NT2/D1 (cell line): ENCODE data around the gene TRABD.

Experiments
- DNase-seq: peaks from one replicate; pipeline ENCODE4 v3.0.0-alpha.2; 2011; ENCODE audit warnings: low read depth, low spot score
- H3K27me3 ChIP-seq: 2 replicates; pipeline ENCODE4 v1.6.0; 2011; ENCODE audit warnings: mild to moderate bottlenecking; ENCODE audit not compliant: insufficient read length, insufficient read depth
- H3K36me3 ChIP-seq: 2 replicates; pipeline ENCODE4 v1.6.1; 2011; ENCODE audit warnings: mild to moderate bottlenecking, low read length, mixed read lengths; ENCODE audit not compliant: insufficient read depth, insufficient read length
- H3K4me1 ChIP-seq: 2 replicates; pipeline ENCODE4 v1.5.1; 2011; ENCODE audit not compliant: insufficient read depth, insufficient read length
- H3K4me3 ChIP-seq: 2 replicates; pipeline ENCODE4 v1.5.1; 2011; ENCODE audit warnings: low read depth; ENCODE audit not compliant: insufficient read length
- H3K9ac ChIP-seq: 2 replicates; pipeline ENCODE4 v1.6.0; 2011; ENCODE audit warnings: low read depth; ENCODE audit not compliant: insufficient read length
- H3K9me3 ChIP-seq: 2 replicates; pipeline ENCODE4 v1.5.1; 2011; ENCODE audit warnings: mild to moderate bottlenecking, low read length; ENCODE audit not compliant: insufficient read depth
- SUZ12 ChIP-seq: IDR thresholded peaks from 2 replicates; pipeline ENCODE4 v1.6.1; 2011; ENCODE audit not compliant: insufficient read length, insufficient read depth; ENCODE audit errors: extremely low read depth
- YY1 ChIP-seq: IDR thresholded peaks from 2 replicates; pipeline ENCODE4 v1.6.1; 2011; ENCODE audit not compliant: insufficient read length, insufficient read depth
- ZNF274 ChIP-seq: IDR thresholded peaks from 2 replicates; pipeline ENCODE4 v1.6.1; 2011; ENCODE audit warnings: mild to moderate bottlenecking, low read depth, low read length

Gene TRABD

DNA sequence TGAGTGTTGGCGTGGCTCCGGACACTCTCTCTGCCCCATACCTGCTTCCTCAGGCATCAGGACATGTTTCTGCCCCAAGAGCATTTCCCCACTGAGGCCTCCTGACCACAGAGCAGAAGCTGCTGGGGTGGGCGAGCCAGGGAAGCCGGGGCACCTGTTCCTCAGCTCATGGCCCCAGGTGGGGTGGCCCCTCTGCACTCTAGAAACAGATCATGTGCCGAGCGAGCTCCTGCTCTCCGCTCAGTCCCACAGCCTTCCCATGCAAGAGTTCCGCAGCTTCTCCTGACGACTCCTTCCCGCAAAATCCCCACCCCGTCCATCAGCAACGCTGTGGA, 37.6 kb upstream of the TRABD start:
- no peaks in the 10 kb centered on the region for H3K9me3 ChIP-seq
- H3K9ac ChIP-seq: no peak overlapping the region
- no peak overlapping the region for H3K4me3 ChIP-seq
- H3K36me3 ChIP-seq: no peaks in the 10 kb centered on the region
- H3K4me1 ChIP-seq: peaks cover 10% of the 10 kb centered on the region
- no peaks in the 10 kb centered on the region for H3K27me3 ChIP-seq
- DNase-seq: no peak
- no peak for TF ChIP-seq SUZ12
- no peak for TF ChIP-seq ZNF274
- TF ChIP-seq YY1: no peak

- H3K9ac ChIP-seq: no peak overlapping the region
- H3K27me3 ChIP-seq: no peaks in the 10 kb centered on the region
- H3K36me3 ChIP-seq: no peaks in the 10 kb centered on the region
- H3K4me1 ChIP-seq: peaks cover 10% of the 10 kb centered on the region
- TF ChIP-seq SUZ12 (no peak), ZNF274 (no peak), YY1 (no peak)
- H3K4me3 ChIP-seq: no peak overlapping the region
- DNase-seq: peak; percentile 35
- no peaks in the 10 kb centered on the region for H3K9me3 ChIP-seq
Measured at GRCh38 chr22:50148991-50149721, 36.6 kb upstream of the TRABD start.

GRCh38 chr22:50150161-50151129, 35.3 kb upstream of the TRABD start:
- H3K36me3 ChIP-seq: no peaks in the 10 kb centered on the region
- no peak for TF ChIP-seq SUZ12
- TF ChIP-seq YY1: no peak
- no peak for TF ChIP-seq ZNF274
- DNase-seq: no peak
- H3K4me1 ChIP-seq: peaks cover 10% of the 10 kb centered on the region
- no peak overlapping the region for H3K9ac ChIP-seq
- no peaks in the 10 kb centered on the region for H3K9me3 ChIP-seq
- H3K27me3 ChIP-seq: no peaks in the 10 kb centered on the region
- no peak overlapping the region for H3K4me3 ChIP-seq

DNA sequence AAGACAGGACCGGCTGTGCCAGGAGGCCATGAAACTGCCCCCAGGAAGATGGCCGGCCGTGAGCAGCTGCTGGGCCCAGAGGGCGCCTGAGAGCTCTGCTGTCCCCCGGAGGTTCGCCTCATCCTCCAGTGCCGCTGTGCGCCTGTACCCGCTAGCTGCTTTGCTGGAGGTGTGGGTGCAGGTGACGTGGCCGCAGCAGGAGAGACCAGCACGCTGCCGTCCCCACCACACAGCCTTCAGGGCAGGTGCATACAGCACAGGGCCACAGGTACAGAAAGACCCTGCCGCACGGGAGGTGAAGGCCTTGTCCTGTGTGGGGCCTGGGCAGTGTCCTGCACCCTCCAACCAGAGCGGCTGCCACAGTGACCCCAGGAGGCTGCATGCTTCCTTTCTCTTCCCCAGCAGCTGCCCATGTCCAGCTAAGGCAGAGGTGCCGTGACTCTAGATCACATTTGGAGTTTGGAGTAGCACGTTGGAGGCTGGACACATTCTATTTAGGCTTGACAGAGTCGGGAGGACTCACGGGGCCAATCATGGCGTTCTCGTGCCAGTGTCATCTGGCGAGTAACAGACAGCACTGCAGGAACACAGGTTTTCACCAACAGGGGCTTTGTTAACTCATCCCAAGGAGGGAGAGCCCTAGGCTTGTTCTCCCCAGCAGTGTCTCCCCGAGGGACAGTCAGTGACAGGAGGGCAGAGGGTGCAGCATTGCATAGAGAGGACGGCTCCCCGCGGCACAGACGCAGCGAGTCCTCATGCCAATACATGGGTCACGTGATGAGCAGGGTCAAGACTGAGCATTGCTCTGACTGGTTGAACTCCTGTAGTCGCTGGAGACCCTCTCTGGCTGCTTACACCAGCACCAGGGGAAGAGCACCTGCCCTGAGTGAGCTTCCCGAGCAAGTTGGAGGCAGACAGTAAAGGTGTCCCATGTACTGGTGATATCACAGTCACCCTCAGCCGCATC, 33.9 kb upstream of the TRABD start:
- no peaks in the 10 kb centered on the region for H3K27me3 ChIP-seq
- H3K9me3 ChIP-seq: no peaks in the 10 kb centered on the region
- no peak for DNase-seq
- H3K4me1 ChIP-seq: peaks cover 6% of the 10 kb centered on the region
- H3K9ac ChIP-seq: no peak overlapping the region
- TF ChIP-seq SUZ12 (no peak), YY1 (no peak), ZNF274 (no peak)
- no peak overlapping the region for H3K4me3 ChIP-seq
- no peaks in the 10 kb centered on the region for H3K36me3 ChIP-seq

DNA sequence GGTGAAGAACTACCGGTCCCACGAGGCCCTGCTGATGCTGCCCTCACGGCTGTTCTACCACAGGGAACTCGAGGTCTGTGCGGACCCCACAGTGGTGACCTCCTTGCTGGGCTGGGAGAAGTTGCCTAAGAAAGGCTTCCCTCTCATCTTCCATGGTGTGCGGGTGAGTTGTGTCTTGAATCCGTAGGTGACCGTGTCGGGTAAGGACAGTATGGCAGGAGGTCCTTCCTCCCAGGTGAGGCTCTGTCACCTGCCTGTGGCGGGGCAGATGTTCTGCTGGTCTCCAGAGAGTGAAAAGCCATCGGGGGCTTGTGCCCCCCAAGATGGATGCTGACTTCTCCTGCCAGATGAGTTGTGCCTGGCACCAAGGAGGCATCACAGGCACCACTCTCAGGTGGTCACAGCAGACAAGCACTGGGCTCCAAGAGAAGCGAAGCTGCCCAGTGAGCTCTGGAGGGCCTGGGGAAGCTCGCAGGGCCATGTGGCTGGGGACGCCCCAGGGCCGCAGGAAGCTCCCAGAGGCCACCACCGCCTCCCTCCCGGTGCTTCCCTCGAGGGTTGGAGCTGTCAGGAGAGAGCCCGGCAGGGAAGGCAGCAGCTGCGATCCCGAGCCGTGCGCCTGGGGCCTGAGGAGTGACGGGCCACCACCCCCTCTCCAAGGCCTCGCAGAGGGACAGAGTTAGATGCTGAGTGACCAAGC, 32.5 kb upstream of the TRABD start:
- Histone ChIP-seq H3K9ac (no peak overlapping the region), H3K4me3 (no peak overlapping the region), H3K9me3 (no peaks in the 10 kb centered on the region), H3K27me3 (no peaks in the 10 kb centered on the region), H3K36me3 (no peaks in the 10 kb centered on the region), H3K4me1 (peaks cover 2% of the 10 kb centered on the region)
- no peak for TF ChIP-seq YY1
- TF ChIP-seq ZNF274: no peak
- TF ChIP-seq SUZ12: no peak
- no peak for DNase-seq

DNA sequence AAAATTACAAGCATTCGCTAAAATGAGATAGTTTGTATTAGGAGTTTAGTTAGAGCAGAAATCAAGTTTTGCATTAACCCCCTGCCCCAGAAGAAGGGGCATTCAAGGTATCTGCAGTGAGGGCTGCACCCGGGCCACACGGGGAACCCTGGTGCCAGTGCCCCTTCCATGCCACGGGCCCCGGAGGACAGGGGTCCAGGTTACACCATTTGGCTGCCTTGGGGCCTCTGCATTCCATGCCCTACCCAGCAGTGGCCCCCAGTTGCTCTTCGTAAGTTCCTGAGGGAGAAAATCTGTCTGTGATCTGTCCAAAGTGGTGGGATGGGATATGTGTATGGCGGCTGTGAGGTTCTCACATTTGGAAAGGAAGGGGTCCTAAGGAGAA, 32.0 kb upstream of the TRABD start:
- H3K9ac ChIP-seq: no peak overlapping the region

More for the DNA sequence above, 32.0 kb upstream of the TRABD start:
- TF ChIP-seq ZNF274 (no peak), YY1 (no peak), SUZ12 (no peak)
- Histone ChIP-seq H3K9me3 (no peaks in the 10 kb centered on the region), H3K27me3 (no peaks in the 10 kb centered on the region), H3K36me3 (no peaks in the 10 kb centered on the region), H3K4me1 (peaks cover 2% of the 10 kb centered on the region), H3K4me3 (no peak overlapping the region)
- no peak for DNase-seq
